Measurements from ENCODE around the gene NLRP2B. TPM values are rescaled to one million over a fixed set of nuclear protein-coding genes. Genes with fewer than 3 reads are reported as not detected.
"Not testable (repeated sequence)": the region's sequence is repeated elsewhere in the genome, so short reads cannot be mapped to it uniquely, and the experiment has no call there.

Gene NLRP2B
- total RNA-seq, 2 experiments from 2014 or later: not detected

DNA sequence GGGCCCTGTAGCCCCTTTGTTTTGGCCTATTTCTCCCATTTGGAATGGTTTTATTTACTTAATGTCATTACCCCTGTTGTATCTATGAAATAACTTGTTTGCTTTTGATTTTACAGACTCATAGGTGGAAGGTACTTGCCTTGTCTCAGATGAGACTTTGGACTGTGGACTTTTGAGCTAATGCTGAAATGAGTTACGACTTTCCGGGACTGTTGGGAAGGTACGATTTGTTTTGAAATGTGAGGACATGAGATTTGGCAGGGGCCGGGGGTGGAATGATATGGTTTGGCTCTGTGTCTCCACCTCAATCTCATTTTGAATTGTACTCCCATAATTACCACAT, 39.4 kb downstream of the NLRP2B start:
- H3K4me3 ChIP-seq (ENCODE audit: low read depth, low read length, poor library complexity, severe bottlenecking): no peak overlapping the region
- H3K4me1 ChIP-seq (ENCODE audit: insufficient read depth, low read length, poor library complexity, severe bottlenecking): no peaks in the 10 kb centered on the region
- no peak overlapping the region for H3K27ac ChIP-seq (ENCODE audit: low read depth, low read length, poor library complexity, severe bottlenecking)
- no peak for DNase-seq (ENCODE audit: low spot score)
- BruUV-seq (replicated peaks): no TSS peak
- CTCF ChIA-PET (ENCODE audit: unreplicated experiment): no interaction called here
- no peaks in the 10 kb centered on the region for H3K9me2 ChIP-seq (ENCODE audit: insufficient read depth, low read length)
- no peaks in the 10 kb centered on the region for H3K9me3 ChIP-seq (ENCODE audit: low read length)
- POLR2A ChIA-PET: no interaction called here
- TF ChIP-seq EZH2phosphoT487 (IDR thresholded peaks at IDR 0.05; ENCODE audit: borderline replicate concordance, low read depth, low read length): no peak
- TF ChIP-seq, protein P1, sequence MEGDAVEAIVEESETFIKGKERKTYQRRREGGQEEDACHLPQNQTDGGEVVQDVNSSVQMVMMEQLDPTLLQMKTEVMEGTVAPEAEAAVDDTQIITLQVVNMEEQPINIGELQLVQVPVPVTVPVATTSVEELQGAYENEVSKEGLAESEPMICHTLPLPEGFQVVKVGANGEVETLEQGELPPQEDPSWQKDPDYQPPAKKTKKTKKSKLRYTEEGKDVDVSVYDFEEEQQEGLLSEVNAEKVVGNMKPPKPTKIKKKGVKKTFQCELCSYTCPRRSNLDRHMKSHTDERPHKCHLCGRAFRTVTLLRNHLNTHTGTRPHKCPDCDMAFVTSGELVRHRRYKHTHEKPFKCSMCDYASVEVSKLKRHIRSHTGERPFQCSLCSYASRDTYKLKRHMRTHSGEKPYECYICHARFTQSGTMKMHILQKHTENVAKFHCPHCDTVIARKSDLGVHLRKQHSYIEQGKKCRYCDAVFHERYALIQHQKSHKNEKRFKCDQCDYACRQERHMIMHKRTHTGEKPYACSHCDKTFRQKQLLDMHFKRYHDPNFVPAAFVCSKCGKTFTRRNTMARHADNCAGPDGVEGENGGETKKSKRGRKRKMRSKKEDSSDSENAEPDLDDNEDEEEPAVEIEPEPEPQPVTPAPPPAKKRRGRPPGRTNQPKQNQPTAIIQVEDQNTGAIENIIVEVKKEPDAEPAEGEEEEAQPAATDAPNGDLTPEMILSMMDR (conservative IDR thresholded peaks at IDR 0.05; ENCODE audit: low read length): no peak
- intact Hi-C loops (cut with micrococcal nuclease; ENCODE audit: unreplicated experiment): no loop called here
- no peaks in the 10 kb centered on the region for H3K79me2 ChIP-seq (ENCODE audit: insufficient read depth, low read depth, low read length)
- no peak overlapping the region for H2AFZ ChIP-seq (ENCODE audit: low read length)
- H3K36me3 ChIP-seq (ENCODE audit: insufficient read depth, low read length): no peaks in the 10 kb centered on the region
- H4K20me1 ChIP-seq (ENCODE audit: insufficient read depth, low read length): no peaks in the 10 kb centered on the region
- H3K4me2 ChIP-seq (ENCODE audit: low read length): no peak overlapping the region

DNA sequence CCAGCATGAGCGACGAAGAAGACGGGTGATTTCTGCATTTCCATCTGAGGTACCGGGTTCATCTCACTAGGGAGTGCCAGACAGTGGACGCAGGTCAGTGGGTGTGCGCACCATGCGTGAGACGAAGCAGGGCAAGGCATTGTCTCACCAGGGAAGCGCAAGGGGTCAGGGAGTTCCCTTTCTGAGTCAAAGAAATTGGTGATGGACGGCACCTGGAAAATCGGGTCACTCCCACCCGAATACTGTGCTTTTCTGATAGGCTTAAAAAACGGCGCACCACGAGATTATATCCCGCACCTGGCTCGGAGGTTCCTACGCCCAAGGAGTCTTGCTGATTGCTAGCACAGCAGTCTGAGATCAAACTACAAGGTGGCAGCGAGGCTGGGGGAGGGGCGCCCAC, 50.6 kb downstream of the NLRP2B start:
- BruUV-seq (replicated peaks); H3K9me2 ChIP-seq (ENCODE audit: insufficient read depth, low read length); H3K4me1 ChIP-seq (ENCODE audit: insufficient read depth, low read length, poor library complexity, severe bottlenecking); H3K36me3 ChIP-seq (ENCODE audit: insufficient read depth, low read length); H3K4me3 ChIP-seq (ENCODE audit: low read depth, low read length, poor library complexity, severe bottlenecking); CTCF ChIA-PET (ENCODE audit: unreplicated experiment); H3K27ac ChIP-seq (ENCODE audit: low read depth, low read length, poor library complexity, severe bottlenecking); H3K9me3 ChIP-seq (ENCODE audit: low read length); intact Hi-C loops (cut with micrococcal nuclease; ENCODE audit: unreplicated experiment); H3K4me2 ChIP-seq (ENCODE audit: low read length); DNase-seq (ENCODE audit: low spot score); H4K20me1 ChIP-seq (ENCODE audit: insufficient read depth, low read length); POLR2A ChIA-PET; H2AFZ ChIP-seq (ENCODE audit: low read length); H3K79me2 ChIP-seq (ENCODE audit: insufficient read depth, low read depth, low read length): not testable (repeated sequence)

Other genes starting within 250 kb of the NLRP2B start
- gene ZXDB, start 88.2 kb downstream of the NLRP2B start, total RNA-seq (2014; rRNA removed; shearing (Covaris generic)): 6.7 and 8.6 TPM in 2 replicates
- 7.3 and 7.4 TPM in 2 replicates for gene ZXDB, start 88.2 kb downstream of the NLRP2B start, total RNA-seq (2022)
- 5.2 TPM in 2 replicates for gene ZXDA, start 230.2 kb upstream of the NLRP2B start, total RNA-seq (2014; rRNA removed; shearing (Covaris generic))
- gene ZXDA, start 230.2 kb upstream of the NLRP2B start, total RNA-seq (2022): 1.5 and 2.6 TPM in 2 replicates